ENCODE measurements around the gene TNIK. TPM values are rescaled to one million over a fixed set of nuclear protein-coding genes. Genes with fewer than 3 reads are reported as not detected.

TNIK gene
- total RNA-seq, 1 experiment from 2014 or later: 7.0 TPM

- Histone ChIP-seq H3F3A (ENCODE audit: low read length, unreplicated experiment) (no peaks in the 10 kb centered on the region), H3K9ac (ENCODE audit: low read length) (no peak overlapping the region), H4K20me1 (ENCODE audit: low read length) (no peaks in the 10 kb centered on the region), H3K4me1 (ENCODE audit: insufficient read depth, low read length) (no peaks in the 10 kb centered on the region; the same call in 1 of the 2 replicates), H2AFZ (ENCODE audit: low read length) (no peak overlapping the region), H3K27ac (ENCODE audit: low read length) (no peak overlapping the region), H3K4me2 (ENCODE audit: low read length) (no peak overlapping the region), H3K79me2 (ENCODE audit: low read length) (no peaks in the 10 kb centered on the region), H3K27me3 (ENCODE audit: low read length) (no peaks in the 10 kb centered on the region), H3K4me3 (ENCODE audit: low read length) (no peak overlapping the region), H3K9me2 (replicated peaks; ENCODE audit: low read length) (no peaks in the 10 kb centered on the region), H3K36me3 (ENCODE audit: low read depth, low read length) (no peaks in the 10 kb centered on the region), H3K9me3 (ENCODE audit: low read length) (no peaks in the 10 kb centered on the region)
- ChIA-PET POLR2A (ENCODE audit: unreplicated experiment) (no interaction called here), CTCF (no interaction called here)
- DNase-seq: no peak
- no peak for TF ChIP-seq CTCF (conservative IDR thresholded peaks at IDR 0.05; ENCODE audit: low read depth, low read length)
- intact Hi-C loops (cut with micrococcal nuclease): no loop called here
- ATAC-seq: no peak
- no TSS peak for BruUV-seq (replicated peaks)
Measured at GRCh38 chr3:171230865-171231264, 229.3 kb downstream of the TNIK start.

GRCh38 chr3:171229173-171229572 lies 231.0 kb downstream of the TNIK start:
- TF ChIP-seq CTCF (conservative IDR thresholded peaks at IDR 0.05; ENCODE audit: low read depth, low read length): no peak
- no peak for TF ChIP-seq EZH2 (IDR thresholded peaks at IDR 0.05; ENCODE audit: low read length, unreplicated experiment)
- TF ChIP-seq EZH2phosphoT487 (IDR thresholded peaks at IDR 0.05; ENCODE audit: borderline replicate concordance, low read length): no peak
- ATAC-seq: no peak
- Histone ChIP-seq H3K79me2 (ENCODE audit: low read length) (no peaks in the 10 kb centered on the region), H3K4me1 (ENCODE audit: insufficient read depth, low read length) (no peaks in the 10 kb centered on the region; the same call in 1 of the 2 replicates), H3K9me2 (replicated peaks; ENCODE audit: low read length) (no peaks in the 10 kb centered on the region), H4K20me1 (ENCODE audit: low read length) (no peaks in the 10 kb centered on the region), H3K27ac (ENCODE audit: low read length) (no peak overlapping the region), H2AFZ (ENCODE audit: low read length) (no peak overlapping the region), H3K4me3 (ENCODE audit: low read length) (no peak overlapping the region), H3K4me2 (ENCODE audit: low read length) (no peak overlapping the region), H3K27me3 (ENCODE audit: low read length) (no peaks in the 10 kb centered on the region), H3K9me3 (ENCODE audit: low read length) (no peaks in the 10 kb centered on the region), H3K9ac (ENCODE audit: low read length) (no peak overlapping the region), H3K36me3 (ENCODE audit: low read depth, low read length) (no peaks in the 10 kb centered on the region), H3F3A (ENCODE audit: low read length, unreplicated experiment) (no peaks in the 10 kb centered on the region)
- ChIA-PET POLR2A (ENCODE audit: unreplicated experiment) (no interaction called here), CTCF (no interaction called here)
- no TSS peak for BruUV-seq (replicated peaks)
- no peak for DNase-seq
- intact Hi-C loops (cut with micrococcal nuclease): no loop called here

- Histone ChIP-seq H2AFZ (ENCODE audit: low read length) (no peak overlapping the region), H3K9ac (ENCODE audit: low read length) (no peak overlapping the region), H3K9me2 (replicated peaks; ENCODE audit: low read length) (no peaks in the 10 kb centered on the region), H3K4me1 (ENCODE audit: insufficient read depth, low read length) (no peaks in the 10 kb centered on the region; the same call in 1 of the 2 replicates), H3F3A (ENCODE audit: low read length, unreplicated experiment) (no peaks in the 10 kb centered on the region), H4K20me1 (ENCODE audit: low read length) (no peaks in the 10 kb centered on the region), H3K27me3 (ENCODE audit: low read length) (no peaks in the 10 kb centered on the region), H3K36me3 (ENCODE audit: low read depth, low read length) (no peaks in the 10 kb centered on the region), H3K9me3 (ENCODE audit: low read length) (no peaks in the 10 kb centered on the region), H3K4me3 (ENCODE audit: low read length) (no peak overlapping the region), H3K79me2 (ENCODE audit: low read length) (no peaks in the 10 kb centered on the region), H3K27ac (ENCODE audit: low read length) (no peak overlapping the region), H3K4me2 (ENCODE audit: low read length) (no peak overlapping the region)
- ATAC-seq (no peak), DNase-seq (no peak)
- no TSS peak for BruUV-seq (replicated peaks)
- POLR2A ChIA-PET (ENCODE audit: unreplicated experiment): no interaction called here
- TF ChIP-seq EZH2phosphoT487 (IDR thresholded peaks at IDR 0.05; ENCODE audit: borderline replicate concordance, low read length) (no peak), EZH2 (IDR thresholded peaks at IDR 0.05; ENCODE audit: low read length, unreplicated experiment) (no peak), CTCF (conservative IDR thresholded peaks at IDR 0.05; ENCODE audit: low read depth, low read length) (no peak)
- CTCF ChIA-PET: no interaction called here
- intact Hi-C loops (cut with micrococcal nuclease): no loop called here
Measured at GRCh38 chr3:171228240-171228639, 232.0 kb downstream of the TNIK start.
